Femur (tissue), 1 donor: ENCODE data around the gene SHOC2.
"Not testable (repeated sequence)": the region's sequence is repeated elsewhere in the genome, so short reads cannot be mapped to it uniquely, and the experiment has no call there.

Experiments
- DNase-seq: peaks from one replicate; pipeline ENCODE4 v3.0.0-alpha.2; 2017

Gene SHOC2

DNA sequence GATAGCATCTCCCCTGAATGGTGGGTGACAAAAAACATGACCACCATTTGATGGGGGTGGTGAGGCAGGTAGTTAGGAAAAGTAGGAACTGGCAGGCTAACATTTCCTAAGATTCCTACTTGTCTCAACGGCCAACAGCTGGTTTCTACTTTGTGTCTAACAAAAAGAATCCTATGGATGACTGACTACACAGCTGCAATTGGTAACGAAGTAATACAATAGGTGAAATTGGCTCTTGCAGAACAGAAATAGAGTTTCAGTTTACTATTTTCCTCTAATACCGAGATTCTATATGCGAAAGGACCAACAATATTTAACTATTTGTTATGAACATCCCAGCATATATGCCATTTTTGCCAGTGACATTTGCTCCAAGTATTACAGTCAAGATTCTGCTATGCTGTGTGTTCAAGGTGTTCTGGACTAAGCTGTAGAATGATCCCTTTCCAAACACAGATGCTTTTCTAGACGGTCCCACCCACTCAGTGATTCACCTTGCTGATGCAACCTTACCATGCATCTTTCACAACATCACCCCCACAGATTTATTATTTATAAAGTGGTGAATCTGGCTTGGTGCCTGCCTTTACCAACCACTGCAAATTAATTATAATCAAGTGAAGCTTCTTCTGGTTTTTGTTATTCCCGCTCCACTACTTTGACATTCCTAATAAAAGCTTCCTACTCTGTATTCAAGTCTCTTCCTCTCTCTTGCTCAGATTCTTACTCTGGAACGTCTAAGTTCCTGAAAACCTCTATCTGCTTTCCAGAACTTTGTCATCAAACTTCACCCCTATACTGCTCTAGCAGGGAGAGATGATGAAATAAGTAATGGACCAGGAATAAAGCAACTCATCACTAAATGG is 17.2 kb upstream of the SHOC2 start:
- no peak for DNase-seq

- DNase-seq: no peak
These were observed 15.8 kb upstream of the SHOC2 start for GRCh38 chr10:110903280-110904278.

DNA sequence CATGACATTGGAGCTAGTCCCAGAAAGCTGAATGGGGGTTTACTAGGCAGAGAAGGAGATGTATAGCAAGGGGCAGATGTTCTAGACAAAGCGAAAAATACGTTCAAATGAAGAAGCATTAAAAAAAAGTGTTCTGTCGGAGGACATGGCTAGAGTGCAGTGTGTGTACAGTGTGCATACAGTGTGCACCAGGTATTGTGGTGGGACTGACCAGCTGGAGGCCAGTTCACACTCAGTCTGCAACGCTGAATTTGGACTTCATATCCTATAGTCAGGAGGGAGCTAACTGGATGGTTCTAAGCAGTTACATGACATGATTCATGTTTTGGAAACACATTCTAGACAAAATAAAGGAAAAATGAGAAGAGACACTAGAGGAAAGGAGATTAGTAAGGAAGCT is 9.3 kb upstream of the SHOC2 start:
- DNase-seq: no peak

DNA sequence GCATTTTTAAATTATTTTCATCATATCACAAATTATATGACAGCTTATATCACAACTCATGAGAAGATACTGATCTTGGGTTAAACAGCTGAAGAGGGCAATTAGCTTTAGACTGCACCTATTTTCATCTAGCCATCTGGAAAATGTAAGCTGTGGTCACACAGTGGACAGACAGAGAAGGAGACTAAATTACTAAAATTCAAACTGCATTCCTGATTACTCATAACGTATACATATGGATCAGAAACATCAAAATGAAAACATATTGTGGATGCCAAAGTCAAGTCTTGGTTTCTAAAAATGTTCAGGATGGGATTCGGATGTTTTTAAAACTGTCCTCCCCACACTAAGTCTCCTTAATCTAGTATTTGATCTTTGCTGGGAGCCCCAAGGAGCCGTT is 7.0 kb upstream of the SHOC2 start:
- no peak for DNase-seq

GRCh38 chr10:110914431-110914830 is 5.0 kb upstream of the SHOC2 start:
- no peak for DNase-seq

DNA sequence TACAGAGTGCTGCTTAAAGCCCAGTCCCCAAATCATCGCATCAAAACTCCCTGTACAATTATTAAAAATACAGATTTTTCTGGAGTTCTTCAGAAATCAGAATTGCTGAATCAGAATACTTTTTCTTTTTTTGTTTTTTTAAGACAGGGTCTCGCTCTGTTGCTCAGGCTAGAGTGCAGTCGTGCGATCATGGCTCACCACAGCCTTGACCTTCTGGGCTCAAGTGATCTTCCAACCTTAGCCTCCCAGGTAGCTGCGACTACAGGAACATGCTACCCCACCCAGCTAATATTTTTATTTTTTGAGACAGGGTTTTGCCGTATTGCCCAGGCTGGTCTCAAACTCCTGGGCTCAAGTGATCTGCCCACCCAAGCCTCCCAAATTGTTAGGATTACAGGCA is 4.4 kb upstream of the SHOC2 start:
- no peak for DNase-seq

GRCh38 chr10:110915600-110915999 is 3.8 kb upstream of the SHOC2 start:
- DNase-seq: not testable (repeated sequence)

DNA sequence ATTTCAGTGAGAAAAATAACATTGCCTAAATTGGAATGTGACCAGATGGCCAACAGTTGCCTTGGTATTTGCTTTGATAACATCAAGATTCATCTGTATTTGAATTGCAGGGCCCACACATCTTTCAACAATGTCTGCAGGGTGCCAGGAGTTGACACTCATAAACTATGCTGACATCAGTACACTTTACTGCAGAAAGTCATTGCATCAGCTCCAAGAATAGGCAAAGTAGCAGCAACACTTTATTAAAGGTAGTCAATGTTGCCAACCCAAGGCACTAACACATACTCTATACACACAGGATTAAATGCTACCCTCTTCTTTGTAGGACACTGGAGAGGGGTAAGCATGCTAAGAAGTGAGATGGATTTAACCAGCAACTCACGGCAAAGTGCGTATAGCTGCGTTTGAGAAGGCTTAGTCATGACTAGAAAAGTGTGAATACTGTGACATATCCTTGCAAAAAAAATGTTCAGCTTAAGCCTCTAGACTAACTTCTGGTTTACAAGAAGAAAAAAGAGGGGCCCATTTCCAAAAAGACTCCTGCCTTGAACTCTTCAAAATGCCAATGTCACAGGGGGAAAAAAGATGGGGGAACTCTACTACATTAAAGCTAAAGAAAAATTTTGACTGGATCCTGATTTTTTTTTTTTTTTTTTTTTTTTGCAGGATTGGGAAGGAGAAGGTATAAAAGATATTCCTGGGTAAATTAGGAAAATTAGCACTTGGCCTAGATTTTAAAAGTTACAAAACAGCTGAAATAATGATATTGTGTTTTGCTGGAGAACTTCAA is 2.7 kb upstream of the SHOC2 start:
- DNase-seq: no peak

DNA sequence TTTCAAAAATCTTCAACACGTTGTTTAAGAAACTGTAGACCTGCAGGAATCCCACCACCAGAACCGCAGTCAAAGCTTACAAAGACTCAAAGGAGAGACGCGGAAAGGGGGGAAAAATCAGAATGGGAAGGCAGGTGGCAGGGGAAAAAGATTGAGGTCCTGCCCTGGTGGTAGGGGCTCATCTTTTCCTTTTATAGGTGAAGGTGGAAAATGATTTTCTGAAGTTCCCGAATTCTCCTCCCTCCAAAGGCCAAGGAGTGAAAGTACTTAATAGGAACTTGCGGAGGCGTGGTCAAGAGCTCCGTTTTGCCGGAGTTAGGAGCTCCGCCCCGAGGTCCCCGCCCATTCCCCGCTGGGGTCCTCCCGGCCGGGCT is 1.1 kb upstream of the SHOC2 start:
- peak; percentile 97 for DNase-seq

- no peak for DNase-seq
These were observed 608 bp upstream of the SHOC2 start, which contains the start of gene BBIP1 for GRCh38 chr10:110918643-110919348. Gene BBIP1 (minus strand): TSS chr10:110919180. CDS start chr10:110918157, 1,023 bp downstream.

GRCh38 chr10:110919971-110920881 is 822 bp downstream of the SHOC2 start:
- DNase-seq: peak; percentile 56

DNA sequence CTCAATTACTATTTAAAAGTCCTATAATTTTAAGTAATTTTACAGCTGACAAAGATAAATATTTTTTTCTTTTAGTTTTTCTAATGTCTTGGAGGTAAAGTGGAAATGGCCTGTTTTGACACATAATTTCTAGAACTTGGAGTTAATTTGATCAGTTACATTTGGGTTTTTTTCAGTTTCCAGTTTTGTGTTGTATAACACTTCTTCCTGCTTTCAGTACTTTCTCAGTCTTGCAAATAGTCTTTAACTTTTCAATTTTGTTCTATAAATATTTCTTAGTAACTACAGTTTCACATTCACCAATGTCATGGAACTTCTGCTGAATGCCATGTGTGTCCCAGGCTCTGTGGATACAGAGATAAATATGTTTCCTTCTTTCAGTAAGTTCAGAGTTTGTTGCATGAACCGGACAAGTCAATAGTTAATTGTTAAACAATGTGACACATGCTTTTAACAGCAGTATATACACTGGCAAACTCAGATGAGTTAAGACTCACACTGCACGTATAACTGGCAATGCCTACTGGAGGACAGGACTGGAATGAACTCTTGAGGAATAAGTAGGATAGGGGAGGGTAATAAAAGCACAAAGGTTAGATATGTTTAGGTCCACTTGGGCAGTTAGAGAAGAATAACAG is 4.6 kb downstream of the SHOC2 start:
- DNase-seq: no peak

GRCh38 chr10:110927461-110927860 is 8.1 kb downstream of the SHOC2 start:
- no peak for DNase-seq

GRCh38 chr10:110931769-110932381 is 12.5 kb downstream of the SHOC2 start:
- no peak for DNase-seq

GRCh38 chr10:110932505-110933180 is 13.2 kb downstream of the SHOC2 start:
- DNase-seq: no peak

DNA sequence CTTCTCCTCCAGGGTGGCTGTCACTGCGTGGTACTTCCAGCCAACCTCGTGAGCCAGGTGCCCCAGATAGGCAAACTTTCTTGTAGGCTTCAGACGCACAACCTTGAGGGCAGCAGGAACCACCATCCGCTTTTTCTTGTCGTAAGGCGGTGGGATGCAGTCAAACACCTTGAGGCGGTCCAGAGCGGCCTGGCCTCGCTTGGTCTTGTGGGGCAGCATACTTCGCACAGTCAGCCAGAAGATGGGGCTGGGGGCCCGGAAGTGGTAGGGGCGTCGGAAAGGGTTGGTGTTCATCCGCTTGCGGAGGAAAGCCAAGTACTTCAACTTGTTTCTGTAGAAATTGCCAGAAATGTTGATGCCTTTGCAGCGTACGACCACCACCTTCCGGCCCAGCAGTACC is 17.4 kb downstream of the SHOC2 start:
- DNase-seq: no peak

- no peak for DNase-seq
These were observed 20.0 kb downstream of the SHOC2 start for GRCh38 chr10:110939419-110939818.

- DNase-seq: no peak
These were observed 25.5 kb downstream of the SHOC2 start for GRCh38 chr10:110944792-110945396.

DNA sequence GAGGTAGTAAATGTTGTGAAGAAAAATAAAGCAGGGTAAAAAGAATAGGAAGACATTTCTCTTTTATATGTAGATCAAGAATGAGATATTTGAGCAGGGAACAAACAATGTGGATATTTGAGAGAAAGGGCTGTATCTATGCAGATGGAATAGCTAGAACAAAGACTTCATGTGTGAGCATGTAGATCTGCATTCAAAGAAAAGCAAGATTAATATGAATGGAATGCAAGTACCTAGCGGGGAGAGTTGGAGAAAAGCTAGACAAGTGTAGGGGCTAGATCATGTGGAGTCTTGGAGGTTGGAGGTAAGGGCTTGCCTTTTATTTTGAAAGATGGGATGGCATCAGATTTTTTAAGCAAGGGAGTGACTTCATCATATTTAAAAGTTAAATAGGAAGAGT is 27.1 kb downstream of the SHOC2 start:
- no peak for DNase-seq
